K562 (cell line): ENCODE measurements around the gene MECP2. TPM values are rescaled to one million over a fixed set of nuclear protein-coding genes. Genes with fewer than 3 reads are reported as not detected.

Experiments
- ATAC-seq: fragments of 200-7000 bp; cut with Tn5 transposase; 3 replicates; pipeline ENCODE4 v1.9.1; 2020; ENCODE audit warnings: moderate library complexity
- BruUV-seq: library from RNA; stranded (reverse); fragments of 400-500 nt; replicated peaks from 2 replicates; lab custom pipeline; 2021; lab: Mats Ljungman, UMichigan
- CTCF ChIA-PET: fragments of 300-600 bp; formaldehyde crosslinking; extraction: SDS; loops from one replicate; lab custom pipeline; 2021; ENCODE audit warnings: low intra/inter-chr PET ratio; lab: Yijun Ruan, JAX
- POLR2A ChIA-PET: fragments of 300-600, 350-650 bp; sonication (Branson Sonifier 250); formaldehyde crosslinking; extraction: SDS; loops from one replicate; lab custom pipeline; 2021; ENCODE audit warnings: antibody characterized with exemption, inconsistent platforms; lab: Yijun Ruan, JAX
- DNase-seq, 4 experiments: peaks; one replicate each; pipeline versions ENCODE4 v3.0.0 to v3.0.0-alpha.2; 2011 to 2018; ENCODE audit warnings: low spot score in 3 of 4, mixed read lengths in 3 of 4; ENCODE audit errors: extremely low read depth in 1 of 4
- FAIRE-seq: peaks from 2 replicates; lab custom pipeline; 2011; peaks lifted over from hg19 to GRCh38; lab: Jason Lieb, UNC
- H2AFZ ChIP-seq: 2 replicates; pipeline ENCODE4 v1.6.0; 2011; ENCODE audit warnings: low read depth, low read length, control low read depth, inconsistent platforms
- H3K27ac ChIP-seq: fragments of 200-600 bp; 3 replicates; pipeline ENCODE4 v1.8.0; 2011; ENCODE audit warnings: low read depth, mild to moderate bottlenecking, control low read depth, inconsistent platforms, low read length, moderate library complexity, mixed read lengths; ENCODE audit errors: extremely low read depth
- H3K27me3 ChIP-seq, 2 experiments: fragments of 300-600 bp in 1 of 2; 2 replicates in 1 of 2; 3 replicates in 1 of 2; pipeline versions ENCODE4 v1.6.0 to v1.8.0; 2011; ENCODE audit warnings: inconsistent platforms in 2 of 2, low read length in 2 of 2, mild to moderate bottlenecking in 1 of 2, mixed read lengths in 1 of 2, moderate library complexity in 1 of 2; ENCODE audit not compliant: control insufficient read depth in 2 of 2, insufficient read depth in 2 of 2
- H3K36me3 ChIP-seq: fragments of 300-600 bp; 3 replicates; pipeline ENCODE4 v1.8.0; 2011; ENCODE audit warnings: mild to moderate bottlenecking, low read length, inconsistent platforms; ENCODE audit not compliant: control insufficient read depth, insufficient read depth
- H3K4me1 ChIP-seq, 2 experiments: fragments of 200-600 bp in 1 of 2; replicated peaks in 1 of 2; 2 replicates in 1 of 2; 3 replicates in 1 of 2; pipeline versions ENCODE4 v1.5.1 to v1.8.0; 2011; ENCODE audit warnings: inconsistent platforms in 2 of 2, low read length in 2 of 2, mild to moderate bottlenecking in 1 of 2, mixed read lengths in 1 of 2, moderate library complexity in 1 of 2; ENCODE audit not compliant: control insufficient read depth in 2 of 2, insufficient read depth in 2 of 2
- H3K4me2 ChIP-seq: 2 replicates; pipeline ENCODE4 v1.6.1; 2011; ENCODE audit warnings: low read length, control low read depth, inconsistent platforms, mixed read lengths; ENCODE audit not compliant: insufficient read depth
- H3K4me3 ChIP-seq: fragments of 200-600 bp; sonication (generic), shearing (Covaris generic); 2 replicates; pipeline ENCODE4 v1.5.1; 2016; ENCODE audit warnings: control low read depth, inconsistent platforms
- H3K79me2 ChIP-seq: fragments of 200-600 bp; 3 replicates; pipeline ENCODE4 v1.8.0; 2011; ENCODE audit warnings: low read length, inconsistent platforms; ENCODE audit not compliant: control insufficient read depth, insufficient read depth
- H3K9ac ChIP-seq, 2 experiments: 2 replicates each; pipeline versions ENCODE4 v1.6.0 to v1.6.1; 2011; ENCODE audit warnings: low read depth in 2 of 2, low read length in 2 of 2, control low read depth in 1 of 2, inconsistent platforms in 1 of 2, mild to moderate bottlenecking in 1 of 2, mixed read lengths in 1 of 2; ENCODE audit not compliant: insufficient read depth in 1 of 2
- H3K9me1 ChIP-seq: one replicate; pipeline ENCODE4 v1.6.0; 2011; ENCODE audit warnings: inconsistent platforms, mild to moderate bottlenecking, low read length, moderate library complexity; ENCODE audit not compliant: control insufficient read depth, insufficient read depth
- H3K9me3 ChIP-seq: replicated peaks from 2 replicates; pipeline ENCODE4 v1.5.1; 2011; ENCODE audit warnings: low read depth, low read length, inconsistent platforms; ENCODE audit not compliant: control insufficient read depth, insufficient read depth
- H4K20me1 ChIP-seq: replicated peaks from 2 replicates; pipeline ENCODE4 v1.6.1; 2011; ENCODE audit warnings: low read length, inconsistent platforms, mixed read lengths; ENCODE audit not compliant: control insufficient read depth, insufficient read depth
- POLR2G ChIP-seq: fragments of 200-400 bp; formaldehyde crosslinking; IDR thresholded peaks from 2 replicates; pipeline ENCODE4 v1.6.1; 2017; ENCODE audit warnings: low read depth, mild to moderate bottlenecking, antibody characterized with exemption, low read length, moderate library complexity
- RAD21 ChIP-seq, 2 experiments: fragments of 250-450 bp in 1 of 2; fragments of 450-650 bp in 1 of 2; sonication (Bioruptor Pico) in 1 of 2; formaldehyde crosslinking in 1 of 2; IDR thresholded peaks in 1 of 2; conservative IDR thresholded peaks in 1 of 2; 2 replicates each; pipeline versions ENCODE4 v1.4.0 to v1.8.0; 2020 to 2022; ENCODE audit warnings: mild to moderate bottlenecking in 2 of 2, moderate library complexity in 1 of 2
- ZNF75A ChIP-seq: fragments of 450-650 bp; formaldehyde crosslinking; IDR thresholded peaks from 2 replicates; pipeline ENCODE4 v1.4.0; 2020; ENCODE audit warnings: mild to moderate bottlenecking
- WGBS: fragments of 100-300 bp; shearing (Covaris generic); methylation state at CpG from one replicate; pipeline ENCODE4 v1.1.6; 2016; ENCODE audit warnings: low coverage, mixed read lengths; ENCODE audit not compliant: insufficient coverage; ENCODE audit errors: missing lambda C conversion rate; 5-methylcytosine and 5-hydroxymethylcytosine counted together
- in situ Hi-C: fragments of 300-500 bp; cut with MboI; formaldehyde crosslinking; loops from 4 replicates; pipeline ENCODE4 v1.15.0; 2018; ENCODE audit warnings: inconsistent platforms, mixed read lengths
- intact Hi-C: fragments of 100-400 bp; cut with micrococcal nuclease; formaldehyde crosslinking; loops from 2 replicates; pipeline ENCODE4 v1.14.2; 2022
- polyA plus RNA-seq, 8 experiments: library from polyadenylated mRNA; depleted of rRNA in 4 of 8; stranded (reverse) in 5 of 8; unstranded in 3 of 8; fragments of >200 nt; fragmentation: Nextera tagmentation in 2 of 8; fragmentation: Illumina TruSeq in 1 of 8; extraction: Ambion mirVana in 2 of 8; extraction: Trizol in 1 of 8; gene quantifications; 2 replicates each; pipeline versions ENCODE4 v1.2.1 to v1.2.3, GENCODE V29; 2011 to 2014; ENCODE audit warnings: inconsistent platforms in 1 of 8, missing spikeins in 1 of 8
- total RNA-seq, 7 experiments: library from RNA; depleted of rRNA in 6 of 7; stranded (reverse); fragments of >200 nt in 6 of 7; fragmentation: Illumina TruSeq in 2 of 7; extraction: Trizol in 2 of 7; gene quantifications; 2 replicates each; pipeline versions ENCODE4 v1.2.1 to v1.2.3, GENCODE V29; 2011 to 2021; ENCODE audit warnings: low replicate concordance in 1 of 7
- TF ChIP-seq, protein P1 (sequence below): fragments of 450-650 bp; IDR thresholded peaks from 2 replicates; pipeline ENCODE4 v1.6.1; 2018; ENCODE audit not compliant: partially characterized antibody
- TF ChIP-seq, protein P2 (sequence below), 3 experiments: IDR thresholded peaks in 2 of 3; conservative IDR thresholded peaks in 1 of 3; 2 replicates each; pipeline ENCODE4 v1.5.1; 2011 to 2012; ENCODE audit warnings: low read length in 3 of 3, mild to moderate bottlenecking in 3 of 3, control low read depth in 2 of 3, improper control_type of control experiment in 1 of 3, inconsistent platforms in 1 of 3, low read depth in 1 of 3, mixed read lengths in 1 of 3, moderate library complexity in 1 of 3; ENCODE audit not compliant: insufficient read depth in 2 of 3
- TF ChIP-seq, protein P3 (sequence below), 2 experiments: fragments of 450-650 bp in 1 of 2; sonication (generic) in 1 of 2; formaldehyde crosslinking in 1 of 2; IDR thresholded peaks in 1 of 2; conservative IDR thresholded peaks in 1 of 2; 2 replicates each; pipeline versions ENCODE4 v1.6.1 to v1.8.1; 2016 to 2023; ENCODE audit warnings: mild to moderate bottlenecking in 2 of 2, moderate library complexity in 2 of 2, inconsistent platforms in 1 of 2, missing genetic modification reagents in 1 of 2
- TF ChIP-seq, protein P4 (sequence below): IDR thresholded peaks from 2 replicates; pipeline ENCODE4 v1.6.1; 2011; ENCODE audit warnings: borderline replicate concordance, low read depth, mild to moderate bottlenecking, moderate library complexity, low read length; ENCODE audit not compliant: insufficient read depth, poor library complexity, severe bottlenecking

Gene MECP2
- total and polyA plus RNA-seq, 9 of the 15 experiments (the other 6 are each of a cell fraction or from before 2014, with no cell fraction given), result 2.1 to 50.9 (median 30.5) TPM

DNA sequence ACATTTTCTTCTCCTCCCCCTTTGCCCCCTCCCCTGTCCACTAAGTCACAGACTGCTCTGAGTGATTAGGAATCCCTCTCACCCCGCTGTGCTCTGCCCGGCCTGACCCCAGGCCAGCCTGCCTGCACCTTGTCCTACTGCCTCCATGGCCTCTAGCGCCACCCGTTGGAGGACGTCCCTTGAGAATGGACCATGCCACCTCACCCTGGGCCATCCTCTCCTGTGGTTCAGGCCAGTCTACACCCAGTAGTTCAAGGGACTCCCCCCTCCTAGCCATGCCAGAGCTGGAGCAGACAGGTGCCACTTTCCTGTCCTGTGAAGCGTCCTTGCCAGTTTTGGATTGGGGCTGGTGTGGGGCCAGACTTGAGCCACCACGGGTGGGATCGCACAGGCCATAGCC lies 68.1 kb downstream of the MECP2 start:
- POLR2A ChIA-PET, result interaction anchor here (0.8 to 1.3 kb wide), 2 partner anchors 9 to 15 kb away, joined by 3 to 4 read pairs; no protein-coding TSS in a partner anchor
- ATAC-seq (peak; percentile 81), FAIRE-seq (no peak), DNase-seq (peak in 2 of 4 experiments; percentile 31 to 34)
- Histone ChIP-seq H3K79me2 (peaks cover 9% of the 10 kb centered on the region; the same call in 2 of the 3 replicates), H3K9me3 (no peaks in the 10 kb centered on the region), H3K4me3 (no peak overlapping the region), H3K9me1 (no peaks in the 10 kb centered on the region), H3K27me3 (no peaks in the 10 kb centered on the region), H4K20me1 (no peaks in the 10 kb centered on the region), H3K4me1 (peaks cover 0 to 5% of the 10 kb centered on the region in 2 experiments; a peak in 2 of 5 replicates), H3K36me3 (peaks cover 79% of the 10 kb centered on the region; the same call in 2 of the 3 replicates), H3K4me2 (no peak overlapping the region), H3K27ac (no peak overlapping the region), H3K9ac (peak overlapping the region in 1 of 2 experiments; percentile 35; a peak in 1 of 4 replicates), H2AFZ (no peak overlapping the region)
- in situ Hi-C loops (no loop called here), intact Hi-C loops (no loop called here)
- WGBS, result 68% methylated on average over 5 of the region's 8 CpGs
- CTCF ChIA-PET, result no interaction called here
- BruUV-seq, result no TSS peak
- TF ChIP-seq ZNF75A (CRISPR knock-in tag), result no peak
- TF ChIP-seq POLR2G, result 0 out of 2 replicates have a peak, but pooled peaks have one; percentile 29
- TF ChIP-seq RAD21 (CRISPR knock-in tag; conservative IDR thresholded peaks at IDR 0.05 in 1 of 2, IDR thresholded peaks at IDR 0.05 in 1 of 2), result peak in 1 of 2 experiments; percentile 29; a peak in 1 of 4 replicates
- TF ChIP-seq, protein P1, sequence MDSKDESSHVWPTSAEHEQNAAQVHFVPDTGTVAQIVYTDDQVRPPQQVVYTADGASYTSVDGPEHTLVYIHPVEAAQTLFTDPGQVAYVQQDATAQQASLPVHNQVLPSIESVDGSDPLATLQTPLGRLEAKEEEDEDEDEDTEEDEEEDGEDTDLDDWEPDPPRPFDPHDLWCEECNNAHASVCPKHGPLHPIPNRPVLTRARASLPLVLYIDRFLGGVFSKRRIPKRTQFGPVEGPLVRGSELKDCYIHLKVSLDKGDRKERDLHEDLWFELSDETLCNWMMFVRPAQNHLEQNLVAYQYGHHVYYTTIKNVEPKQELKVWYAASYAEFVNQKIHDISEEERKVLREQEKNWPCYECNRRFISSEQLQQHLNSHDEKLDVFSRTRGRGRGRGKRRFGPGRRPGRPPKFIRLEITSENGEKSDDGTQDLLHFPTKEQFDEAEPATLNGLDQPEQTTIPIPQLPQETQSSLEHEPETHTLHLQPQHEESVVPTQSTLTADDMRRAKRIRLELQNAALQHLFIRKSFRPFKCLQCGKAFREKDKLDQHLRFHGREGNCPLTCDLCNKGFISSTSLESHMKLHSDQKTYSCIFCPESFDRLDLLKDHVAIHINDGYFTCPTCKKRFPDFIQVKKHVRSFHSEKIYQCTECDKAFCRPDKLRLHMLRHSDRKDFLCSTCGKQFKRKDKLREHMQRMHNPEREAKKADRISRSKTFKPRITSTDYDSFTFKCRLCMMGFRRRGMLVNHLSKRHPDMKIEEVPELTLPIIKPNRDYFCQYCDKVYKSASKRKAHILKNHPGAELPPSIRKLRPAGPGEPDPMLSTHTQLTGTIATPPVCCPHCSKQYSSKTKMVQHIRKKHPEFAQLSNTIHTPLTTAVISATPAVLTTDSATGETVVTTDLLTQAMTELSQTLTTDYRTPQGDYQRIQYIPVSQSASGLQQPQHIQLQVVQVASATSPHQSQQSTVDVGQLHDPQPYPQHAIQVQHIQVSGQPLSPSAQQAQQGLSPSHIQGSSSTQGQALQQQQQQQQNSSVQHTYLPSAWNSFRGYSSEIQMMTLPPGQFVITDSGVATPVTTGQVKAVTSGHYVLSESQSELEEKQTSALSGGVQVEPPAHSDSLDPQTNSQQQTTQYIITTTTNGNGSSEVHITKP, result peak; percentile 93
- TF ChIP-seq, protein P2, sequence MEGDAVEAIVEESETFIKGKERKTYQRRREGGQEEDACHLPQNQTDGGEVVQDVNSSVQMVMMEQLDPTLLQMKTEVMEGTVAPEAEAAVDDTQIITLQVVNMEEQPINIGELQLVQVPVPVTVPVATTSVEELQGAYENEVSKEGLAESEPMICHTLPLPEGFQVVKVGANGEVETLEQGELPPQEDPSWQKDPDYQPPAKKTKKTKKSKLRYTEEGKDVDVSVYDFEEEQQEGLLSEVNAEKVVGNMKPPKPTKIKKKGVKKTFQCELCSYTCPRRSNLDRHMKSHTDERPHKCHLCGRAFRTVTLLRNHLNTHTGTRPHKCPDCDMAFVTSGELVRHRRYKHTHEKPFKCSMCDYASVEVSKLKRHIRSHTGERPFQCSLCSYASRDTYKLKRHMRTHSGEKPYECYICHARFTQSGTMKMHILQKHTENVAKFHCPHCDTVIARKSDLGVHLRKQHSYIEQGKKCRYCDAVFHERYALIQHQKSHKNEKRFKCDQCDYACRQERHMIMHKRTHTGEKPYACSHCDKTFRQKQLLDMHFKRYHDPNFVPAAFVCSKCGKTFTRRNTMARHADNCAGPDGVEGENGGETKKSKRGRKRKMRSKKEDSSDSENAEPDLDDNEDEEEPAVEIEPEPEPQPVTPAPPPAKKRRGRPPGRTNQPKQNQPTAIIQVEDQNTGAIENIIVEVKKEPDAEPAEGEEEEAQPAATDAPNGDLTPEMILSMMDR (IDR thresholded peaks at IDR 0.05 in 2 of 3, conservative IDR thresholded peaks at IDR 0.05 in 1 of 3; ENCODE audit: insufficient read depth in 2 of 3, low read depth in 1 of 3, low read length in 3 of 3), result peak; percentile 34 to 36 (median 35); a peak in 3 of 6 replicates
- TF ChIP-seq, protein P3, sequence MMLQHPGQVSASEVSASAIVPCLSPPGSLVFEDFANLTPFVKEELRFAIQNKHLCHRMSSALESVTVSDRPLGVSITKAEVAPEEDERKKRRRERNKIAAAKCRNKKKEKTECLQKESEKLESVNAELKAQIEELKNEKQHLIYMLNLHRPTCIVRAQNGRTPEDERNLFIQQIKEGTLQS (IDR thresholded peaks at IDR 0.05), result no peak
- TF ChIP-seq, protein P3 (CRISPR knock-in tag; conservative IDR thresholded peaks at IDR 0.05), result no peak
- TF ChIP-seq, protein P4, sequence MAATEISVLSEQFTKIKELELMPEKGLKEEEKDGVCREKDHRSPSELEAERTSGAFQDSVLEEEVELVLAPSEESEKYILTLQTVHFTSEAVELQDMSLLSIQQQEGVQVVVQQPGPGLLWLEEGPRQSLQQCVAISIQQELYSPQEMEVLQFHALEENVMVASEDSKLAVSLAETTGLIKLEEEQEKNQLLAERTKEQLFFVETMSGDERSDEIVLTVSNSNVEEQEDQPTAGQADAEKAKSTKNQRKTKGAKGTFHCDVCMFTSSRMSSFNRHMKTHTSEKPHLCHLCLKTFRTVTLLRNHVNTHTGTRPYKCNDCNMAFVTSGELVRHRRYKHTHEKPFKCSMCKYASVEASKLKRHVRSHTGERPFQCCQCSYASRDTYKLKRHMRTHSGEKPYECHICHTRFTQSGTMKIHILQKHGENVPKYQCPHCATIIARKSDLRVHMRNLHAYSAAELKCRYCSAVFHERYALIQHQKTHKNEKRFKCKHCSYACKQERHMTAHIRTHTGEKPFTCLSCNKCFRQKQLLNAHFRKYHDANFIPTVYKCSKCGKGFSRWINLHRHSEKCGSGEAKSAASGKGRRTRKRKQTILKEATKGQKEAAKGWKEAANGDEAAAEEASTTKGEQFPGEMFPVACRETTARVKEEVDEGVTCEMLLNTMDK, result peak; percentile 48
